CD4-positive, alpha-beta T cell (primary cell): ENCODE measurements around the gene CRYGN. TPM values are rescaled to one million over a fixed set of nuclear protein-coding genes. Genes with fewer than 3 reads are reported as not detected.

Experiments
- ATAC-seq: fragments of 200-7000 bp; cut with Tn5 transposase; one replicate; pipeline ENCODE4 v1.10.0; 2022; ENCODE audit warnings: mild to moderate bottlenecking; ENCODE audit not compliant: poor library complexity
- CTCF ChIA-PET: fragments of 350-600 bp; sonication (Branson Sonifier 250); formaldehyde crosslinking; loops from one replicate; lab custom pipeline; 2021; ENCODE audit warnings: antibody characterized with exemption, inconsistent platforms; lab: Charles Lee
- POLR2A ChIA-PET: fragments of 350-600 bp; sonication (Branson Sonifier 250); formaldehyde crosslinking; loops from one replicate; lab custom pipeline; 2021; ENCODE audit warnings: antibody characterized with exemption, inconsistent platforms; lab: Charles Lee
- DNase-seq, 14 experiments: peaks; one replicate each; pipeline ENCODE4 v3.0.0-alpha.2; 2013 to 2020; ENCODE audit warnings: mixed read lengths in 2 of 14
- H3K27ac ChIP-seq, 2 donors: one replicate each; pipeline versions ENCODE4 v1.5.1 to v1.7.0; 2013; ENCODE audit warnings: low read length in 2 of 2, low read depth in 1 of 2, mild to moderate bottlenecking in 1 of 2
- H3K27me3 ChIP-seq, 2 experiments: 1 replicate in 1 of 2; 2 replicates in 1 of 2; pipeline versions ENCODE4 v1.6.1 to v1.7.0; 2013; ENCODE audit warnings: low read length in 2 of 2, control low read depth in 1 of 2, mild to moderate bottlenecking in 1 of 2, moderate library complexity in 1 of 2; ENCODE audit not compliant: insufficient read depth in 2 of 2, control insufficient read depth in 1 of 2
- H3K36me3 ChIP-seq: one replicate; pipeline ENCODE4 v1.6.1; 2013; ENCODE audit warnings: low read length, control low read depth; ENCODE audit not compliant: insufficient read depth
- H3K4me1 ChIP-seq: one replicate; pipeline ENCODE4 v1.6.1; 2013; ENCODE audit warnings: low read length, control low read depth; ENCODE audit not compliant: insufficient read depth
- H3K4me3 ChIP-seq: one replicate; pipeline ENCODE4 v1.5.1; 2013; ENCODE audit warnings: mild to moderate bottlenecking, low read length, moderate library complexity
- H3K9me3 ChIP-seq, 2 experiments: 1 replicate in 1 of 2; 2 replicates in 1 of 2; pipeline versions ENCODE4 v1.6.1 to v1.7.0; 2013; ENCODE audit warnings: low read length in 2 of 2, mild to moderate bottlenecking in 2 of 2, control low read depth in 1 of 2, moderate library complexity in 1 of 2; ENCODE audit not compliant: control insufficient read depth in 1 of 2, insufficient read depth in 1 of 2
- H3K27ac Mint-ChIP-seq: one replicate; pipeline ENCODE4 v1.8.0; 2020; ENCODE audit warnings: mixed read lengths
- H3K27me3 Mint-ChIP-seq: one replicate; pipeline ENCODE4 v1.8.0; 2021; ENCODE audit warnings: mixed read lengths
- H3K36me3 Mint-ChIP-seq: one replicate; pipeline ENCODE4 v1.8.0; 2021; ENCODE audit warnings: low read depth, mixed read lengths
- H3K4me1 Mint-ChIP-seq: one replicate; pipeline ENCODE4 v1.8.0; 2021; ENCODE audit warnings: low read depth, mixed read lengths
- H3K4me3 Mint-ChIP-seq: one replicate; pipeline ENCODE4 v1.8.0; 2020; ENCODE audit warnings: mild to moderate bottlenecking, mixed read lengths
- H3K9me3 Mint-ChIP-seq: one replicate; pipeline ENCODE4 v1.8.0; 2020; ENCODE audit warnings: mixed read lengths
- intact Hi-C, 2 experiments: fragments of 100-400 bp; cut with DNase I in 1 of 2; cut with micrococcal nuclease in 1 of 2; formaldehyde crosslinking; loops; one replicate each; pipeline versions ENCODE4 v1.15.1 to v1.9.0; 2023 to 2025; cut with DNase I, micrococcal nuclease
- total RNA-seq, 174 experiments: library from RNA in 2 of 174; stranded (reverse) in 2 of 174; gene quantifications; one replicate each; pipeline ENCODE4 v1.2.3 and lab custom pipeline; 2021 to 2026
- TF ChIP-seq, protein P1 (sequence below): fragments of 200-600 bp; IDR thresholded peaks from one replicate; pipeline ENCODE4 v1.8.0; 2022; ENCODE audit warnings: antibody characterized with exemption, mild to moderate bottlenecking

The CRYGN gene
- total RNA-seq, 2 experiments from 2014 or later = 0.14 TPM; not detected in 1

DNA sequence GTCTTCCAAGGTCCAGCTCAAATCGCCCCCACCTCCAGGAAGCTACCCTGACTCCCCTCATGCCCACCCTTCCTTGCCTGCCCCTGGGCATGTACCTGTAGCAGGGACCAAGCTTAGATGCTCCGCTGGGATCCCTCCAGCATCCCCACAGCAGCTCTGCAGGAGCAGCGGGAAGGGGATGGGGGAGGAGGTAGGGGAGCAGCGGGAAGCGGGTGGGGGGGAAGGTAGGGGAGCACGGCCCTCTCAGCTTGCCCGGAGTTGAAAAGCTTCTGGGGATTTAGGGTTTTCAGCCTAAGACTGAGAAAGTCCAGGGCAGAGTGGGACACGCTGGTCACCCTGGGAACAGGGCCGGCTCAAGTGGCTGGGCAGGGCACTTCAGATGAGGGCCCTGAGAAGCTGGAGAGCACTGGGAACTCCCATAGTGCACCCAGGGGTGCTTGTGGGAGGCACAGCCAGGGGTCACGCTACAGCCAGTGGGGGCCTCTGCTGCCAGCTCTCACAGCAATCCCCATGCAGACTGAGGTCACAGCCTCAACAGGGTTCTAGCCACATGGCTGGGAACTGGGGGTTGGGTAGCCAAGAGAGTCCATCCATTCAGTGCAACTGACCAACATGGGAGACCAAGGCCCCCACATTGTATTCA is 43.5 kb downstream of the CRYGN start:
- CTCF ChIA-PET = no interaction called here
- peak overlapping the region in 1 of 2 donors; percentile 51 for H3K27ac ChIP-seq

DNA sequence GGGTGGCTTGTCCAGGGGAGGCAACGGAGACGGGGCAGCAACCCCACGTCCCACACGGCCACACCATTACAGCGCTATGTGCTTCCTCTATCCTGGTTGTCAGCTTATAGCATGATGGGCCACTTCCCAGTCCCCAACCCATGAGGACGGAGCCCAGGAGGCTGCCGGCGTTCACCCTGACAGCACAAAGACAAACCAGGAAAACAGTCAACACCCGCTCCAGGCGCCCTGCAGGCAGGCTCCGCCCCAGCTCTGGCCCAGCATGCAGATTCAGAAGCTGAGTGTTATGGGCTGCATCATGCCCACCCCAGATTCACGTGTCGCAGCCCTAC is 44.9 kb downstream of the CRYGN start:
- intact Hi-C loops = no loop called here
- Mint-ChIP-seq H3K36me3 (no peaks in the 10 kb centered on the region), H3K27me3 (peaks cover 6% of the 10 kb centered on the region), H3K27ac (no peak overlapping the region), H3K4me1 (peaks cover 6% of the 10 kb centered on the region), H3K9me3 (no peaks in the 10 kb centered on the region), H3K4me3 (no peak overlapping the region)
- ChIA-PET CTCF (no interaction called here), POLR2A (no interaction called here)
- H3K36me3 ChIP-seq = no peaks in the 10 kb centered on the region
- H3K27ac ChIP-seq = no peak overlapping the region
- no peak overlapping the region for H3K4me3 ChIP-seq
- peaks cover 33% of the 10 kb centered on the region for H3K4me1 ChIP-seq
- no peak for ATAC-seq
- H3K9me3 ChIP-seq = peaks cover 5 to 12% of the 10 kb centered on the region in 2 experiments
- H3K27me3 ChIP-seq = no peaks in the 10 kb centered on the region
- no peak for DNase-seq
- TF ChIP-seq, protein P1, sequence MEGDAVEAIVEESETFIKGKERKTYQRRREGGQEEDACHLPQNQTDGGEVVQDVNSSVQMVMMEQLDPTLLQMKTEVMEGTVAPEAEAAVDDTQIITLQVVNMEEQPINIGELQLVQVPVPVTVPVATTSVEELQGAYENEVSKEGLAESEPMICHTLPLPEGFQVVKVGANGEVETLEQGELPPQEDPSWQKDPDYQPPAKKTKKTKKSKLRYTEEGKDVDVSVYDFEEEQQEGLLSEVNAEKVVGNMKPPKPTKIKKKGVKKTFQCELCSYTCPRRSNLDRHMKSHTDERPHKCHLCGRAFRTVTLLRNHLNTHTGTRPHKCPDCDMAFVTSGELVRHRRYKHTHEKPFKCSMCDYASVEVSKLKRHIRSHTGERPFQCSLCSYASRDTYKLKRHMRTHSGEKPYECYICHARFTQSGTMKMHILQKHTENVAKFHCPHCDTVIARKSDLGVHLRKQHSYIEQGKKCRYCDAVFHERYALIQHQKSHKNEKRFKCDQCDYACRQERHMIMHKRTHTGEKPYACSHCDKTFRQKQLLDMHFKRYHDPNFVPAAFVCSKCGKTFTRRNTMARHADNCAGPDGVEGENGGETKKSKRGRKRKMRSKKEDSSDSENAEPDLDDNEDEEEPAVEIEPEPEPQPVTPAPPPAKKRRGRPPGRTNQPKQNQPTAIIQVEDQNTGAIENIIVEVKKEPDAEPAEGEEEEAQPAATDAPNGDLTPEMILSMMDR = no peak

More for the DNA sequence above, 43.5 kb downstream of the CRYGN start:
- no peak overlapping the region for H3K4me3 Mint-ChIP-seq
- peaks cover 6% of the 10 kb centered on the region for H3K4me1 Mint-ChIP-seq
- Histone ChIP-seq H3K36me3 (no peaks in the 10 kb centered on the region), H3K4me1 (peaks cover 39% of the 10 kb centered on the region), H3K4me3 (no peak overlapping the region), H3K27me3 (no peaks in the 10 kb centered on the region), H3K9me3 (peaks cover 5 to 12% of the 10 kb centered on the region in 2 experiments)
- POLR2A ChIA-PET = interaction anchor here (1.0 kb wide), 1 partner anchor 13 kb away, joined by 3 read pairs; the partner anchor contains the start of gene WDR86
- H3K9me3 Mint-ChIP-seq = no peaks in the 10 kb centered on the region
- no peak for ATAC-seq
- H3K36me3 Mint-ChIP-seq = no peaks in the 10 kb centered on the region
- H3K27ac Mint-ChIP-seq = no peak overlapping the region
- intact Hi-C loops = no loop called here
- DNase-seq = no peak
- TF ChIP-seq, protein P1 = no peak
- no peaks in the 10 kb centered on the region for H3K27me3 Mint-ChIP-seq

DNA sequence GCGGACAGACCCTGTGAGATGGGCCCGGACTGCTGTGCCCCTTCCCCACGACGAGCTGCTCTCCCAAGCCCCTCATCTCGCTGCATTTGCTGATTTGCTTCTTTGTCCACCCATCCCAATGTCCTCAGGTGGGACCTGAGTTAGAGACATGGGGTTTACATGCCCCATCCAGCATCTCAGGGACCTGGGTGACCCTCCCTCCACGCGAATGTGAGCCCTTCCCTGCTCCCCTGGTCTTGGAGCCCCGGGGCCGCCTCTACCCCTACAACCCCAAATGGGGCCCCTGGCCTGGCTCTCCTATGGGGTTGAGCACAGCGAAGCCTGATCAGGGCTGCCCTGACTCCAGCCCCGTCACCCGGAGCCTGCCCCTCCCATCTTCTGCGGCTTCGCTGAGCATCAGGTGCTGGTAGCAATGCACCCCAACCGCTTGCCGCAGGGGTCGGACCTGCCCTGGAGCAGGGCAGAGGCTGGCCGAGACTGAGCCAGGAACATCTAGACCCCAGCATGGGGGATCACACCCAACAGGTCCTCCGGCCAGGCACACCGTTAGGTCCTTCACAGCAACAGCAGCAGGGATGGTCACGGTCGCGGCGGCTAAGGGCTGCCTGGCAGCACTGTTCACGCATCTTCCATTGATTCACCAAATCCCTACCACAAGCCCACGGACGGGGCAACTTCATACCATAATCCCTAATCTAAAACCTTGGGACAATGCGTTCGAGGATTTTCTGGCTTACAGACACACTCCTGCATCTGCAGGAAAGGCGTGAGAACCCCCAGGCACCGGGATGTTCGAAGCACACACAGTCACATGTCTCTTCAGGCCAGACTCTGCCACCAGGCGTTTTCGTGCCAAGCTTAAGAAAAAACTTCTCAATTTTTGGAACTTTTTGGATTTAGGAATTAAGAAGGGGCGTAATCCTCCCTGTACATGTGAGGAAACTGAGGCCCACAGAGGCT is 45.6 kb downstream of the CRYGN start:
- H3K27me3 ChIP-seq = no peaks in the 10 kb centered on the region
- H3K4me3 ChIP-seq = no peak overlapping the region
- H3K4me1 Mint-ChIP-seq = peaks cover 6% of the 10 kb centered on the region
- peaks cover 5 to 12% of the 10 kb centered on the region in 2 experiments for H3K9me3 ChIP-seq
- no peak overlapping the region for H3K4me3 Mint-ChIP-seq
- ChIA-PET POLR2A (no interaction called here), CTCF (no interaction called here)
- peaks cover 6% of the 10 kb centered on the region for H3K27me3 Mint-ChIP-seq
- H3K36me3 Mint-ChIP-seq = no peaks in the 10 kb centered on the region
- H3K27ac ChIP-seq = no peak overlapping the region
- H3K9me3 Mint-ChIP-seq = no peaks in the 10 kb centered on the region
- intact Hi-C loops = no loop called here
- ATAC-seq = no peak
- no peak for DNase-seq
- H3K4me1 ChIP-seq = peaks cover 28% of the 10 kb centered on the region
- H3K27ac Mint-ChIP-seq = no peak overlapping the region
- H3K36me3 ChIP-seq = no peaks in the 10 kb centered on the region
- TF ChIP-seq, protein P1 = no peak
